PC-9 (cell line): ENCODE results near the gene ETDA. TPM values are rescaled to one million over a fixed set of nuclear protein-coding genes. Genes with fewer than 3 reads are reported as not detected.
"Not testable (repeated sequence)": the region's sequence is repeated elsewhere in the genome, so short reads cannot be mapped to it uniquely, and the experiment has no call there.

Experiments
- Bru-seq: library from RNA; stranded (reverse); fragments of 400-500 nt; gene quantifications from one replicate; lab custom pipeline; 2021; lab: Mats Ljungman, UMichigan
- BruChase-seq, 2 experiments: library from RNA; stranded (reverse); fragments of 400-500 nt; gene quantifications; one replicate each; lab custom pipeline; 2021; lab: Mats Ljungman, UMichigan
- BruUV-seq: library from RNA; stranded (reverse); fragments of 400-500 nt; replicated peaks from 2 replicates; lab custom pipeline; 2021; lab: Mats Ljungman, UMichigan
- CTCF ChIA-PET: fragments of 300-600 bp; sonication (Branson Sonifier 250); formaldehyde crosslinking; loops from one replicate; lab custom pipeline; 2022; ENCODE audit warnings: antibody characterized with exemption; lab: Charles Lee
- POLR2A ChIA-PET: fragments of 300-600 bp; sonication (Branson Sonifier 250); formaldehyde crosslinking; loops from one replicate; lab custom pipeline; 2022; ENCODE audit warnings: antibody characterized with exemption; ENCODE audit not compliant: unreplicated experiment; lab: Charles Lee
- DNase-seq, 2 experiments: peaks; one replicate each; pipeline versions ENCODE4 v3.0.0 to v3.0.0-alpha.2; 2015 to 2022; ENCODE audit warnings: mixed read lengths in 1 of 2
- H2AFZ ChIP-seq: fragments of 200-600 bp; sonication (generic); 2 replicates; pipeline ENCODE4 v1.8.1; 2017; ENCODE audit warnings: antibody characterized with exemption
- H3F3A ChIP-seq: fragments of 200-600 bp; sonication (generic); 2 replicates; pipeline ENCODE4 v1.8.1; 2017; ENCODE audit warnings: antibody characterized with exemption, mild to moderate bottlenecking, low read depth; ENCODE audit not compliant: insufficient read depth
- H3K27ac ChIP-seq: fragments of 200-600 bp; sonication (generic); 2 replicates; pipeline ENCODE4 v1.6.1; 2016; ENCODE audit warnings: mixed run types
- H3K27me3 ChIP-seq: fragments of 200-600 bp; sonication (generic); 2 replicates; pipeline ENCODE4 v1.6.1; 2016; ENCODE audit warnings: low read depth, mixed run types; ENCODE audit not compliant: insufficient read depth
- H3K36me3 ChIP-seq: fragments of 200-600 bp; sonication (generic); 2 replicates; pipeline ENCODE4 v1.6.1; 2016; ENCODE audit warnings: low read depth, mixed run types
- H3K4me1 ChIP-seq: fragments of 200-600 bp; sonication (generic); replicated peaks from 2 replicates; pipeline ENCODE4 v1.6.1; 2016; ENCODE audit warnings: mixed run types; ENCODE audit not compliant: insufficient read depth
- H3K4me2 ChIP-seq: fragments of 200-600 bp; sonication (generic); 2 replicates; pipeline ENCODE4 v1.6.1; 2017; ENCODE audit warnings: mixed run types
- H3K4me3 ChIP-seq: fragments of 200-600 bp; sonication (generic); 2 replicates; pipeline ENCODE4 v1.6.1; 2016; ENCODE audit warnings: mixed run types
- H3K79me2 ChIP-seq: fragments of 200-600 bp; sonication (generic); 2 replicates; pipeline ENCODE4 v1.6.1; 2017; ENCODE audit warnings: low read depth, mixed run types
- H3K9me2 ChIP-seq: fragments of 200-600 bp; sonication (generic); 2 replicates; pipeline ENCODE4 v1.8.1; 2017; ENCODE audit warnings: mild to moderate bottlenecking; ENCODE audit not compliant: insufficient read depth
- H3K9me3 ChIP-seq: fragments of 200-600 bp; sonication (generic); 2 replicates; pipeline ENCODE4 v1.8.1; 2016; ENCODE audit warnings: low read depth; ENCODE audit not compliant: insufficient read depth
- H4K20me1 ChIP-seq: fragments of 200-600 bp; sonication (generic); 2 replicates; pipeline ENCODE4 v1.8.1; 2017; ENCODE audit not compliant: insufficient read depth
- CTCF ChIP-seq: fragments of 200-600 bp; sonication (generic); conservative IDR thresholded peaks from 2 replicates; pipeline ENCODE4 v1.6.1; 2017; ENCODE audit warnings: mixed run types, antibody characterized with exemption, mild to moderate bottlenecking, moderate library complexity
- EZH2 ChIP-seq: fragments of 200-600 bp; sonication (generic); IDR thresholded peaks from 2 replicates; pipeline ENCODE4 v1.8.0; 2017; ENCODE audit warnings: antibody characterized with exemption, low read depth
- intact Hi-C: fragments of 100-400 bp; cut with micrococcal nuclease; formaldehyde crosslinking; loops from one replicate; pipeline ENCODE4 v1.10.0; 2022; ENCODE audit not compliant: unreplicated experiment
- long read RNA-seq: library from polyadenylated mRNA; stranded (forward); transcript quantifications from one replicate; pipeline ENCODE4 v2.0.0, GENCODE V29; 2022
- total RNA-seq: library from RNA; stranded (reverse); gene quantifications from 2 replicates; pipeline ENCODE4 v1.2.3, GENCODE V29; 2021

ETDA gene
- not detected in 2 replicates for total RNA-seq
- not detected for Bru-seq, nascent RNA
- not detected for BruChase-seq, experiment 1, labeled RNA remaining after a 2-hour chase
- BruChase-seq, experiment 2, labeled RNA remaining after a 6-hour chase: not detected
- long read RNA-seq: 0 reads

- H3K9me2 ChIP-seq, H3F3A ChIP-seq, H3K27me3 ChIP-seq, BruUV-seq, H3K36me3 ChIP-seq, H3K27ac ChIP-seq, H3K4me1 ChIP-seq, H2AFZ ChIP-seq, H3K4me2 ChIP-seq, H3K4me3 ChIP-seq, H4K20me1 ChIP-seq, POLR2A ChIA-PET, CTCF ChIA-PET, intact Hi-C loops, DNase-seq, H3K79me2 ChIP-seq, H3K9me3 ChIP-seq: not testable (repeated sequence)
Observed at GRCh38 chrX:135252011-135252518, at the start of gene ETDA. TSS of gene ETDA (plus strand) at chrX:135252061. CDS start at chrX:135253277, 1,216 bp downstream.

- POLR2A ChIA-PET: interaction anchor here (0.6 kb wide), 1 partner anchor 1257 kb away, joined by 3 read pairs; no protein-coding TSS in a partner anchor
- H3K27ac ChIP-seq, H3K9me3 ChIP-seq, H3K36me3 ChIP-seq, H3F3A ChIP-seq, H3K4me2 ChIP-seq, H2AFZ ChIP-seq, BruUV-seq, H3K4me1 ChIP-seq, H3K79me2 ChIP-seq, H3K4me3 ChIP-seq, CTCF ChIA-PET, intact Hi-C loops, H4K20me1 ChIP-seq, H3K9me2 ChIP-seq: not testable (repeated sequence)
- peak; percentile 71 for TF ChIP-seq CTCF
- peaks cover 57% of the 10 kb centered on the region for H3K27me3 ChIP-seq
- peak in 1 of 2 experiments; percentile 28 for DNase-seq
Observed at GRCh38 chrX:135206427-135206826, 45.4 kb upstream of the ETDA start.

- no peak for DNase-seq
- H3K4me2 ChIP-seq: no peak overlapping the region
- CTCF ChIA-PET: no interaction called here
- H4K20me1 ChIP-seq: no peaks in the 10 kb centered on the region
- TF ChIP-seq EZH2 (no peak), CTCF (no peak)
- peaks cover 55% of the 10 kb centered on the region for H3K27me3 ChIP-seq
- H3K4me3 ChIP-seq: no peak overlapping the region
- BruUV-seq: no TSS peak
- no peaks in the 10 kb centered on the region for H3K79me2 ChIP-seq
- POLR2A ChIA-PET: no interaction called here
- no peak overlapping the region for H2AFZ ChIP-seq
- intact Hi-C loops: no loop called here
- H3K27ac ChIP-seq: no peak overlapping the region
- no peaks in the 10 kb centered on the region for H3K4me1 ChIP-seq
- H3K36me3 ChIP-seq: no peaks in the 10 kb centered on the region
- H3F3A ChIP-seq: no peaks in the 10 kb centered on the region
- no peaks in the 10 kb centered on the region for H3K9me2 ChIP-seq
- H3K9me3 ChIP-seq: no peaks in the 10 kb centered on the region
Observed at GRCh38 chrX:135213200-135213844, 38.5 kb upstream of the ETDA start.

- H2AFZ ChIP-seq, BruUV-seq, H3K79me2 ChIP-seq, H3F3A ChIP-seq, H3K4me3 ChIP-seq, POLR2A ChIA-PET, H3K9me2 ChIP-seq, H3K27ac ChIP-seq, CTCF ChIA-PET, H3K4me2 ChIP-seq, H4K20me1 ChIP-seq, H3K27me3 ChIP-seq, H3K4me1 ChIP-seq, intact Hi-C loops, H3K36me3 ChIP-seq, DNase-seq, H3K9me3 ChIP-seq: not testable (repeated sequence)
Observed at GRCh38 chrX:135245989-135246388, 5.9 kb upstream of the ETDA start.

- H3K4me3 ChIP-seq, H3F3A ChIP-seq, H3K9me2 ChIP-seq, H3K27ac ChIP-seq, H3K36me3 ChIP-seq, DNase-seq, intact Hi-C loops, H3K4me2 ChIP-seq, BruUV-seq, H3K4me1 ChIP-seq, POLR2A ChIA-PET, H3K27me3 ChIP-seq, CTCF ChIA-PET, H3K79me2 ChIP-seq, H2AFZ ChIP-seq, H3K9me3 ChIP-seq, H4K20me1 ChIP-seq: not testable (repeated sequence)
Observed at GRCh38 chrX:135256087-135256684, 4.3 kb downstream of the ETDA start.
